Measurements from ENCODE around the gene EPS8L3. TPM values are rescaled to one million over a fixed set of nuclear protein-coding genes. Genes with fewer than 3 reads are reported as not detected.

The EPS8L3 gene
- polyA plus RNA-seq, 1 donor (not counting 4 experiments of a cell fraction or from before 2014, with no cell fraction given), result not detected

GRCh38 chr1:109716570-109717090 is 47.1 kb downstream of the EPS8L3 start:
- no peaks in the 10 kb centered on the region for H3K79me2 ChIP-seq (ENCODE audit: control insufficient read depth, insufficient read depth, low read length)
- peaks cover 36% of the 10 kb centered on the region for H3K4me1 ChIP-seq (ENCODE audit: control insufficient read depth, extremely low read depth, insufficient read depth, low read length)
- no peak for TF ChIP-seq CTCF (optimal IDR thresholded peaks at IDR 0.05 in 1 of 3, IDR thresholded peaks at IDR 0.05 in 1 of 3, conservative IDR thresholded peaks at IDR 0.05 in 1 of 3; ENCODE audit: extremely low read depth in 1 of 3, insufficient read depth in 2 of 3, low read length in 3 of 3)
- no peak overlapping the region for H3K9ac ChIP-seq (ENCODE audit: control insufficient read depth, extremely low read depth, insufficient read depth, low read length)
- DNase-seq (ENCODE audit: low read depth, low spot score) (no peak), FAIRE-seq (no peak)
- no peaks in the 10 kb centered on the region for H3K9me3 ChIP-seq (ENCODE audit: control insufficient read depth, low read depth, low read length)
- no peaks in the 10 kb centered on the region for H3K9me1 ChIP-seq (ENCODE audit: control insufficient read depth, extremely low read depth, insufficient read depth, low read length)
- peak overlapping the region; percentile 20 for H2AFZ ChIP-seq (ENCODE audit: control insufficient read depth, low read length)
- no peaks in the 10 kb centered on the region for H4K20me1 ChIP-seq (ENCODE audit: control insufficient read depth, extremely low read depth, insufficient read depth, low read length)
- no peak overlapping the region for H3K4me3 ChIP-seq (ENCODE audit: control insufficient read depth in 2 of 3, extremely low read depth in 1 of 3, insufficient read depth in 2 of 3, low read depth in 1 of 3, low read length in 3 of 3)
- H3K4me2 ChIP-seq (ENCODE audit: control insufficient read depth, extremely low read depth, insufficient read depth, low read depth, low read length), result no peak overlapping the region
- no peaks in the 10 kb centered on the region for H3K27me3 ChIP-seq (ENCODE audit: control insufficient read depth, extremely low read depth, insufficient read depth, low read length)
- no peaks in the 10 kb centered on the region for H3K36me3 ChIP-seq (ENCODE audit: control insufficient read depth in 2 of 2, extremely low read depth in 1 of 2, insufficient read depth in 2 of 2, low read length in 2 of 2)
- dilution Hi-C loops (cut with MboI; ENCODE audit: extremely low pct_ligation_motif_present, low sequenced_read_pairs), result no loop called here
- H3K27ac ChIP-seq (ENCODE audit: control insufficient read depth, insufficient read depth, low read length), result no peak overlapping the region

GRCh38 chr1:109716121-109716520 is 47.6 kb downstream of the EPS8L3 start:
- Histone ChIP-seq H3K27ac (ENCODE audit: control insufficient read depth, insufficient read depth, low read length) (no peak overlapping the region), H3K9ac (ENCODE audit: control insufficient read depth, extremely low read depth, insufficient read depth, low read length) (no peak overlapping the region), H3K9me3 (ENCODE audit: control insufficient read depth, low read depth, low read length) (no peaks in the 10 kb centered on the region), H2AFZ (ENCODE audit: control insufficient read depth, low read length) (no peak overlapping the region), H3K4me2 (ENCODE audit: control insufficient read depth, extremely low read depth, insufficient read depth, low read depth, low read length) (no peak overlapping the region), H3K27me3 (ENCODE audit: control insufficient read depth, extremely low read depth, insufficient read depth, low read length) (no peaks in the 10 kb centered on the region), H3K79me2 (ENCODE audit: control insufficient read depth, insufficient read depth, low read length) (no peaks in the 10 kb centered on the region), H3K9me1 (ENCODE audit: control insufficient read depth, extremely low read depth, insufficient read depth, low read length) (no peaks in the 10 kb centered on the region), H4K20me1 (ENCODE audit: control insufficient read depth, extremely low read depth, insufficient read depth, low read length) (no peaks in the 10 kb centered on the region), H3K4me3 (ENCODE audit: control insufficient read depth in 2 of 3, extremely low read depth in 1 of 3, insufficient read depth in 2 of 3, low read depth in 1 of 3, low read length in 3 of 3) (no peak overlapping the region), H3K4me1 (ENCODE audit: control insufficient read depth, extremely low read depth, insufficient read depth, low read length) (peaks cover 36% of the 10 kb centered on the region), H3K36me3 (ENCODE audit: control insufficient read depth in 2 of 2, extremely low read depth in 1 of 2, insufficient read depth in 2 of 2, low read length in 2 of 2) (no peaks in the 10 kb centered on the region)
- DNase-seq (ENCODE audit: low read depth, low spot score) (no peak), FAIRE-seq (no peak)
- dilution Hi-C loops (cut with MboI; ENCODE audit: extremely low pct_ligation_motif_present, low sequenced_read_pairs), result no loop called here
- TF ChIP-seq CTCF (optimal IDR thresholded peaks at IDR 0.05 in 1 of 3, IDR thresholded peaks at IDR 0.05 in 1 of 3, conservative IDR thresholded peaks at IDR 0.05 in 1 of 3; ENCODE audit: extremely low read depth in 1 of 3, insufficient read depth in 2 of 3, low read length in 3 of 3) (no peak), EZH2 (IDR thresholded peaks at IDR 0.05; ENCODE audit: low read length) (no peak)

All from keratinocyte (primary cell).